Measurements from ENCODE around the gene SP1. TPM values are rescaled to one million over a fixed set of nuclear protein-coding genes. Genes with fewer than 3 reads are reported as not detected.

Gene SP1
- polyA plus RNA-seq, 1 donor from 2014 or later = 7.3 TPM

DNA sequence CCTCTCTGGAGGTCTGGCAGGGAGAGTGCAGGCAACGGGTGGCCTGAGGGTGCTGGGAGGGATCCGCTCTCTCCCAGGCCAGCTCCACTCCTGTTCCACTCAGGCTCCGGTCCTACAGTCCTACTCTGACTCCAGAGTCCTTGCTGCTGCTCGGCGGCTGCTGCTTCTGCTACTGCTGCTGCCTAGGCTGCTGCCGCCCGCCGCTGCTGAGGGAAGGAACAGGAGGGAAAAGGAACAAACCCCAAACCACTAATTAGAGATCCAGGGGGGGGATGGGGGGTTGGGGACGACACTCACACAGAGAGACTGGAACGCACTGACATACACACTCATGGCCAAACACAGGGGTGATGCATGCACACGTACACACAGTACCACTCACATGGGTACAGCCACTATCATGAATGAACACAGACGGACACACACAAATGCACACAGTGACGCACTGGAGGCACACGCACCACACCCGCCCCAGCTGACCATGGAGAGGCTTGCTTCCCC, 43.7 kb upstream of the SP1 start, which contains the start of gene SP7:
Gene SP7 (minus strand): TSS at position 174 of the 501 bp plus-strand sequence. CDS start 708 bp downstream, outside the sequence.
- Histone ChIP-seq H3K9me3 (ENCODE audit: low read length) (no peaks in the 10 kb centered on the region), H3K27ac (ENCODE audit: low read length) (no peak within 1 kb of the TSS), H3K79me2 (replicated peaks; ENCODE audit: insufficient read depth, low read length) (no peaks in the 10 kb centered on the region), H3K27me3 (ENCODE audit: insufficient read depth, low read depth, low read length) (no peaks in the 10 kb centered on the region), H3K4me2 (ENCODE audit: low read length) (no peak within 1 kb of the TSS), H2AFZ (ENCODE audit: low read depth, low read length) (no peak within 1 kb of the TSS), H4K20me1 (ENCODE audit: insufficient read depth) (no peaks in the 10 kb centered on the region), H3K9ac (ENCODE audit: low read length) (no peak within 1 kb of the TSS), H3K4me3 (ENCODE audit: low read length) (no peak within 1 kb of the TSS), H3K9me2 (ENCODE audit: insufficient read depth, low read length) (no peaks in the 10 kb centered on the region), H3K36me3 (ENCODE audit: insufficient read depth, low read length) (no peaks in the 10 kb centered on the region), H3F3A (ENCODE audit: insufficient read depth, low read length, poor library complexity, severe bottlenecking) (no peaks in the 10 kb centered on the region)
- TF ChIP-seq TAF1 (IDR thresholded peaks at IDR 0.05; ENCODE audit: low read depth) = no peak
- no peak for TF ChIP-seq CTCF (IDR thresholded peaks at IDR 0.05; ENCODE audit: poor library complexity, severe bottlenecking)
- no peak for TF ChIP-seq SMC3 (conservative IDR thresholded peaks at IDR 0.05; ENCODE audit: poor library complexity)
- TF ChIP-seq RAD21 (conservative IDR thresholded peaks at IDR 0.05) = no peak
- no peak for TF ChIP-seq EZH2 (IDR thresholded peaks at IDR 0.05; ENCODE audit: borderline replicate concordance, insufficient read depth, low read length, poor library complexity, severe bottlenecking)
- no peak for TF ChIP-seq MXI1 (conservative IDR thresholded peaks at IDR 0.05; ENCODE audit: poor library complexity, severe bottlenecking)
- TF ChIP-seq, protein P1, sequence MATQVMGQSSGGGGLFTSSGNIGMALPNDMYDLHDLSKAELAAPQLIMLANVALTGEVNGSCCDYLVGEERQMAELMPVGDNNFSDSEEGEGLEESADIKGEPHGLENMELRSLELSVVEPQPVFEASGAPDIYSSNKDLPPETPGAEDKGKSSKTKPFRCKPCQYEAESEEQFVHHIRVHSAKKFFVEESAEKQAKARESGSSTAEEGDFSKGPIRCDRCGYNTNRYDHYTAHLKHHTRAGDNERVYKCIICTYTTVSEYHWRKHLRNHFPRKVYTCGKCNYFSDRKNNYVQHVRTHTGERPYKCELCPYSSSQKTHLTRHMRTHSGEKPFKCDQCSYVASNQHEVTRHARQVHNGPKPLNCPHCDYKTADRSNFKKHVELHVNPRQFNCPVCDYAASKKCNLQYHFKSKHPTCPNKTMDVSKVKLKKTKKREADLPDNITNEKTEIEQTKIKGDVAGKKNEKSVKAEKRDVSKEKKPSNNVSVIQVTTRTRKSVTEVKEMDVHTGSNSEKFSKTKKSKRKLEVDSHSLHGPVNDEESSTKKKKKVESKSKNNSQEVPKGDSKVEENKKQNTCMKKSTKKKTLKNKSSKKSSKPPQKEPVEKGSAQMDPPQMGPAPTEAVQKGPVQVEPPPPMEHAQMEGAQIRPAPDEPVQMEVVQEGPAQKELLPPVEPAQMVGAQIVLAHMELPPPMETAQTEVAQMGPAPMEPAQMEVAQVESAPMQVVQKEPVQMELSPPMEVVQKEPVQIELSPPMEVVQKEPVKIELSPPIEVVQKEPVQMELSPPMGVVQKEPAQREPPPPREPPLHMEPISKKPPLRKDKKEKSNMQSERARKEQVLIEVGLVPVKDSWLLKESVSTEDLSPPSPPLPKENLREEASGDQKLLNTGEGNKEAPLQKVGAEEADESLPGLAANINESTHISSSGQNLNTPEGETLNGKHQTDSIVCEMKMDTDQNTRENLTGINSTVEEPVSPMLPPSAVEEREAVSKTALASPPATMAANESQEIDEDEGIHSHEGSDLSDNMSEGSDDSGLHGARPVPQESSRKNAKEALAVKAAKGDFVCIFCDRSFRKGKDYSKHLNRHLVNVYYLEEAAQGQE (IDR thresholded peaks at IDR 0.05; ENCODE audit: borderline replicate concordance) = no peak
- no peak for TF ChIP-seq POLR2AphosphoS5 (IDR thresholded peaks at IDR 0.05)
- no peak for TF ChIP-seq EP300 (conservative IDR thresholded peaks at IDR 0.05; ENCODE audit: poor library complexity, severe bottlenecking)

DNA sequence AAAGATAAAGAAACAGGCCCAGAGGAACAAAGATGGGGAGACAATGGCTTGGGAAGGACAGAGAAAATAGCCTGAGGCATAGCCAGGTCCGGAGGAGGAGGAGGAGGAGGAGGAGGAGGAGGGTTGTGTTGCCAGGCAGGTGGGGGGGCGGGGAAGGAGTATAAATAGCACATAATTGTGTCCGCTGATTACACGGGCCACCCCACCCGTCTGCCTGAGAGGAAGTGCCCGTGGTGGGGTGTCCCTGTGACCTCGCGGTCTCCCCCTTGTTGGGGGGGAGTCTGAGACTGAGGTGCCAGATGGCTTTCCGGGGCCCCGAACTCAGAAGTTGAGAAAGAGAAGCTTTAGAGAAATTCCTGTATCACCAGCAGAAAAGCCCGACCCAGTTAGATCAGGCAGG, 42.0 kb upstream of the SP1 start:
- Histone ChIP-seq H3K9me2 (ENCODE audit: insufficient read depth, low read length) (no peaks in the 10 kb centered on the region), H3K9me3 (ENCODE audit: low read length) (no peaks in the 10 kb centered on the region), H3K9ac (ENCODE audit: low read length) (no peak overlapping the region), H4K20me1 (ENCODE audit: insufficient read depth) (no peaks in the 10 kb centered on the region), H3K27ac (ENCODE audit: low read length) (no peak overlapping the region), H3K4me2 (ENCODE audit: low read length) (no peak overlapping the region), H3K4me3 (ENCODE audit: low read length) (no peak overlapping the region), H3K27me3 (ENCODE audit: insufficient read depth, low read depth, low read length) (no peaks in the 10 kb centered on the region), H3F3A (ENCODE audit: insufficient read depth, low read length, poor library complexity, severe bottlenecking) (no peaks in the 10 kb centered on the region), H2AFZ (ENCODE audit: low read depth, low read length) (no peak overlapping the region), H3K36me3 (ENCODE audit: insufficient read depth, low read length) (no peaks in the 10 kb centered on the region), H3K79me2 (replicated peaks; ENCODE audit: insufficient read depth, low read length) (no peaks in the 10 kb centered on the region)
- no peak for TF ChIP-seq MXI1 (conservative IDR thresholded peaks at IDR 0.05; ENCODE audit: poor library complexity, severe bottlenecking)
- TF ChIP-seq RAD21 (conservative IDR thresholded peaks at IDR 0.05) = no peak
- no peak for TF ChIP-seq EZH2 (IDR thresholded peaks at IDR 0.05; ENCODE audit: borderline replicate concordance, insufficient read depth, low read length, poor library complexity, severe bottlenecking)
- TF ChIP-seq, protein P1 (IDR thresholded peaks at IDR 0.05; ENCODE audit: borderline replicate concordance) = no peak
- TF ChIP-seq TAF1 (IDR thresholded peaks at IDR 0.05; ENCODE audit: low read depth) = no peak
- no peak for TF ChIP-seq CTCF (IDR thresholded peaks at IDR 0.05; ENCODE audit: poor library complexity, severe bottlenecking)
- TF ChIP-seq EP300 (conservative IDR thresholded peaks at IDR 0.05; ENCODE audit: poor library complexity, severe bottlenecking) = no peak
- no peak for TF ChIP-seq SMC3 (conservative IDR thresholded peaks at IDR 0.05; ENCODE audit: poor library complexity)
- no peak for TF ChIP-seq POLR2AphosphoS5 (IDR thresholded peaks at IDR 0.05)

All from neural cell (in vitro differentiated cells).